A204.1 (cell line): Measurements from ENCODE around the gene EHMT1.
"Not testable (repeated sequence)": the region's sequence is repeated elsewhere in the genome, so short reads cannot be mapped to it uniquely, and the experiment has no call there.

Experiments
- FAIRE-seq: peaks from 2 replicates; lab custom pipeline; 2012; peaks lifted over from hg19 to GRCh38; lab: Jason Lieb, UNC

The EHMT1 gene

DNA sequence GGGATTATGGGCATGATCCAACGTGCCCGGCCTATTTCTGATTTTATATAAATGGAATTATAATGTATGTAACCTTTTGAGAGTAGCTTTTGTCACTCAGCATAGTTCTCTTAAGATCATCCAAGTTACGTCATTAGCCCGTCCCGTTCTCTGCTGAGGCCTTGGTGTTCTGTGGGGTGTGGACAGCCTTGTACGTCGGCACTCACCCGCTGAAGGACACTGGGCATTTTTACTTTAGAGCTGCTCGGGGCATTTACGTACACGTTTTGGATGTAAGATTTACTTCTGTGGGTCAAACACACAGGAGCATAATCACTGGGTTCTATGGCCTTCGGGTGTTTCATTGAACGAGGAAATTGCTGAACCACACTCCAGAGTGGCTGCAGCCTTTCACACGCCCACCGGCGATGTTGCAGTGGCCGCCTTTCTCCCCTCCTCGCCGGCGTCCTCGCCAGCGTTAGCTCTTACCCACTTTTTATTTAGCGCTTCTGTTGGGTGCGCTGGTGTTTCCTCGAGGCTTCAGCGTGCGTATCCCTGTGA lies 101.8 kb downstream of the EHMT1 start:
- no peak for FAIRE-seq

DNA sequence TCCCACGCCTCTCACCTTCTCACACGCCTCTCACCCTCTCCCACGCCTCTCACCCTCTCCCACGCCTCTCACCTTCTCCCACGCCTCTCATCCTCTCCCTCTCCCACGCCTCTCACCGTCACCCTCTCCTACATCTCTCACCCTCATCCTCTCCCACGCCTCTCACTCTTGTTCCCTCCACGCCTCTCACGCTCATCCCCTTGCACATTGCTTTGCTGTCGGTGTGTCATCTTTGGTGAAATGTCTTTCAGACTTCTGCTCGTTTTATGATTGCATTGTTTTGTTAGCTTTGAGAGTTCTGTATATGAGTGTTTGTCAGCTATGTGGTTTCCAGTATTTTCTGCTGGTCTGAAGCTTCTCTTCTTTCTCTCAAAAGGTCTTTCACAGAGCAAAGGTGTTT lies 102.7 kb downstream of the EHMT1 start:
- no peak for FAIRE-seq

DNA sequence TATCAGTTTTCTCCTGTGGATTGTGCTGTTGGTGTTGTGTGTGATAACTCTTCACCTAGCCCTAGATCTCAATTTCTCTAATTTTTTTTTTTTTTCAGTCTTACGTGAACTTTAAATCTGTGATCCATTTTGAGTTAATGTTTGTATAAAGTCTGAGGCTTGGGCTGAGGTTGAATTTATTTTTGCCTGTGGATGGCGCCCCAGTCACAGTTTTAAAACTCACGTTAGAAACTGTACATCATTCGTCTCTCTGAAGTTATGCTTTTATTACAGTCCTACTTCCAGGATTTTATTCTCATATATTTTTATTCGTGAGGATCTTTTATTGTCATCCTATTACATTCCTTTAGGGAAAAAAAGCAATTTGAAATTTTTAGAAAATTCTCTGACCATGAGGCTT lies 103.1 kb downstream of the EHMT1 start:
- FAIRE-seq = no peak

DNA sequence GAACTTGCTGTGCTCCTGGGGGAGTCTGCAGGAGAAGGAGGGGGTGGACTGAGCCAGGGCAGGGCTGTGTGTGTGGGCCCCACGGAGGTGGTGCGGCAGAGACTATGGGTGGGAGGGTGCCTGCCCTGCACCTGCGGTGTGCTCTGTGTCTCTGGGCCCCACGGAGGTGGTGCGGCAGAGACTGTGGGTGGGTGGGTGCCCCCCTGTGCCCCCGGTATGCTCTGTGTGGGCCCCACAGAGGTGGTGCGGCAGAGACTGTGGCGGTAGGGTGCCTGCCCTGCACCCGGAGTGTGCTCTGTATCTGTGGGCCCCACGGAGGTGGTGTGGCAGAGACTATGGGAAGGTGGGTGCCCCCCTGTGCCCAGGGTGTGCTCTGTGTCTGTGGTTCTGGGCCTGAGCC lies 103.7 kb downstream of the EHMT1 start:
- no peak for FAIRE-seq

DNA sequence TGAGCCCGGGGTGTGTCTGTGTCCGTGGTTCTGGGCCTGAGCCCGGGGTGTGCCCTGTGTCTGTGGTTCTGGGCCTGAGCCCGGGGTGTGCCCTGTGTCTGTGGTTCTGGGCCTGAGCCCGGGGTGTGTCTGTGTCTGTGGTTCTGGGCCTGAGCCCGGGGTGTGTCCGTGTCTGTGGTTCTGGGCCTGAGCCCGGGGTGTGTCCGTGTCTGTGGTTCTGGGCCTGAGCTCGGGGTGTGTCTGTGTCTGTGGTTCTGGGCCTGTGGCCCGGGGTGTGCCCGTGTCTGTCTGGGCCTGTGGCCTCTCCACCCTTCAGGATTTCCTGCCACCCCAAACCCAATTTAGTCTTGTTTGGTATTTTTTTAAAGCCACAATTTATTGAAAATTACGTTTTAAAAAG lies 104.6 kb downstream of the EHMT1 start:
- not testable (repeated sequence) for FAIRE-seq

DNA sequence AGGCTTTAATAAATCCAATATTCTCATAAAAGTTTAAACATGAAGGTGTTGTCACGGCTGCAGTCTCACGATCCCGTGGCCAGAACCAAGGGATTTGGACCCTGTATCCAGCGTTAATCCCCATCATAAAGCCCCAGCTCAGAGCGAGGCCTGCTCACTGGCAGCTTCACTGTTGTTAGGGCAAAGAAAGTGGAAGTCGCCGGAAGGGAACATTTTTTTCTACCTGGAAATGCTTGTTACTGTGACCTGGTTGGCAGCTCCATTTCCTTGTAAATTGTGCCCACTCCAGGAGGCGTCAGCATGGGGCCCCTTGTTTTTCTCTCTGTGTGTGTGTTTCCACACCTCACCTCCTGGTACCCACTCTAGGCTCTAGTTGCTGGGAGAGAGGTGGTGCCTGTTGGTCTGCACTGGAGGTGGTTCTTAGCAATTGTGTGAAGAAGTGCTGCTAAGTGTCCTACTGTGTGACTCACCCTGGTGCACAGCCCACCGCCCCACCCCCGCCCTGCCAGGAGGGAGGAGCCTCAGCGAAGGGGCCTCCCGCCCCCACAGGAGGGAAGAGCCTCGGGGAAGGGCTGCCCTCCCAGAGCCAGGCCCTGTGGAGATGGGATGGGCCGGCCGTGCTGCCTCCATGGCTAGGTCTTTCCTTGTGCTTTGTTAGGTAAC lies 105.1 kb downstream of the EHMT1 start:
- no peak for FAIRE-seq

DNA sequence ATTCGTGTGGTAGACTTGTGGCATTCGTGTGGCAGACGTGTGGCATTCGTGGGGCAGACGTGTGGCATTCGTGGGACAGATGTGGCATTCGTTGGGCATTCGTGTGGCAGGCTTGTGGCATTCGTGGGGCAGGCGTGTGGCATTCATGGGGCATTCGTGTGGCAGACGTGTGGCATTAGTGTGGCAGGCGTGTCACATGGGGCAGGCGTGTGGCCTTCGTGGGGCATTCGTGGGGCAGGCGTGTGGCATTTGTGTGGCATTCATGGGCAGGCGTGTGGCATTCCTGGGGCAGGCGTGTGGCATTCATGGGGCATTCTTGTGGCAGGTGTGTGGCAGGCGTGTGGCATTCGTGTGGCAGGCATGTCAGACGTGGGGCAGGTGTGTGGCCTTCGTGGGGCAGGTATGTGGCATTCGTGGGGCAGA lies 106.0 kb downstream of the EHMT1 start:
- FAIRE-seq = no peak

DNA sequence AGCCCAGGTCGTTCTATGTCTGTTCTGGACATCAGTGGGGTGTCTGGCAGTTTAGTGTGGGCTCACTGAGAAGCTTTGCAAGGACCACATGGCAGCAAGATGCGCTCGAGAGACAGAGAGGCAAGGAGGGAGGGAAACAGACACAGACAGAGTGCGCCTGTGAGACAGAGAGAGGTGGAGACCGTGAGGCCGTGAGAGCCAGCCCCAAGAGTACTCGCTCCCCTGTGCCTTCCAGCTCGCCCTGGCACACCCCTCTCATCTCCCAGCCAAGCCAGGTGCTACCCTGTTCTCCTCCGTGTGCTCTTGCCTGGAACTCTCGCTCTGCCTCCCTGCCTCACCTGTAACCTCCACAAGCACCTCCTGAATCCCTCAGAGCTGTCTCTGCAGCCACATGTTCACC lies 106.8 kb downstream of the EHMT1 start:
- FAIRE-seq = no peak

DNA sequence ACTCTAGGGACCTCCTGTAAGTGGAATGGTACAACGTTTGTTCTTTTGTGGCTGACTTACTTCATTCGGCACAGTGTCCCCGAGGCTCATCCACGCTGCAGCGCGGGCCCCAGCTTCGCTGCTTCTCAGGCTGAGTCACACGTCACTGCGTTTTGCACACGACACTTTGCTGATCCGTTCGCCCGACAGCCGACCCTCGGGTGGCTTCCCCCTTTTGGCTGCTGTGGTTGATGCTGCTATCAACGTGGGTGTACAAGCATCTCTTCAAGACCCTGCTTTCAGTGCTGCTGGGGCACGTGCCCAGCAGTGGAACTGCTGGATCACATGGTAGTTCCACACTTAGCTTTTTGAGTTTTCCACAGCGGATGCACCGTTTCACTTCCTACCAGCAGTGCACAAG lies 107.5 kb downstream of the EHMT1 start:
- not testable (repeated sequence) for FAIRE-seq

DNA sequence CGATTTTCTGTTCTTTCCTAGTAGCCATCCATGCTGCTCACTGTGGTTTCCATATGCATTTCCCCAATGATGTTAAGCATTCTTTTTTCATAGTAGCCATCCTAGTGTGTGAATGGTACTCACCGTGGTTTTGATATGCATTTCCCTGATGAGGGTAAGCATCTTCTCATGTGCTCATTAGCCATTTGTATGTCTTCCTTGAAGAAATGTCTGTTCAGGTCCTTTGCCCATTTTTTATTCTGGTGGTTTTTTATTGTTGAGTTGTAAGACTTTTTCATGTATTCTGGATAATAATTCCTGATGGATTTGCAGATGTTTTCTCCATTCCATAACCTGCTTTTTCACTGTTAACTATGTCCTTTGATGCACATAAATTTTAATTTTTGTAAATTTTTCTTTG lies 108.0 kb downstream of the EHMT1 start:
- no peak for FAIRE-seq

DNA sequence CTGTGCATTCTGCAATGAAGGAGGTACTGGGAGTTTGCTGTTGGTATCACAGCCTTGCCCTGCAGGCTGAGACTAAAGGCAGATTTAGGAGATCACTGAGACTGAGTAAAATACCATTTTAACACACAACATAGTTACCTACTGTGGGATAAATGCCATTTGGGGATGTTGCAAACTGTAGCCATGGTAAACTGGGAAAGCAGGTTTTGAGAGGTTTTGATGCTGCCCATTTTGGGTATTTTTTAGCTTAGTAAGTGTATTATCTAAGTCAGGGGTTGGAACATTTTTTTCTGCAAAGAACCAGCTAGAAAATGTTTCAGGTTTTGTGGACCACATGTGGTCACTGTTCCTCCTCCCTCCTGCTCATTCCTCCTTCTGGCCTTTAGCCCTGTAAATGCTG lies 108.9 kb downstream of the EHMT1 start:
- no peak for FAIRE-seq

DNA sequence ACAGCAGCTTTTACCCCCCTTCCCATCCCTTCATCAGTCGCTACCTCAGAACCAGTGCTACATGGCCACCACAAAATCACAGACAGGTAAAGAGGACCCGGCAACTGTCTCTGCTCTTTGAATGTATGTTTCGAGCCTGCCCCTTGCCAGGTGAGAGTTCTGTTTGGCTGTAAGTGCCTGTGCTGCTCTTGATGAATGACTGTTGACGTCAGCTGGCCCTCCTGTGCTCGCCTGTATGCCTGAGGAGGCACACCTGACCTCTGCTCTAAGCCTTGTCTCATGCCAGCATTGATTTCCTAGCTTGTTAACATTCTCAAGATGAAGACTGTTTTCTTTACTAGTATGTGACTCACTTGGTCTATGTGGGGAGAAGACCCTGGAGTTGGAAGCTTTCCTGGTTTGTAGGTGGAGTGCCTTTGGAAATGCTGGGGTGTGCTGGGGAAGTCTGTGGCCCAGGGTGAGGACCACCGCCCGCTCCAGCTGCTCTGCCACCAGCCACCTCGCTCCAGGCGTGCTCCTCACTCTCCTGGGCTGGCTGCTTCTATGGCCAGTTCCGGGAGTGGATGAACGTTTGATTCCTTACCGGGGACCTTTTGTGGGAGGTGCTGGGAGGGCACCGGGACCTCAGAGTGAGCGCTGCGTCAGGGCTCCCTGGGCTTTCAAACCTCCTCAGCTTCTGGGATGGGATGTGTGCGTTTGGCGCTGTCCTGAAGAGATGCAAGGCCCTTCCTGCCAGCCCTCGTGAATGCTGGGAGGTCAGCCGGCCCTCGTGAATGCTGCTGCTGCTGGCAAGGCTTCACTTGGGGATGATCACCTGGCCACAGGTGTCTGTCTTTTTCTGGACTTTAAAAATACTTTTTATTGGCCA lies 109.9 kb downstream of the EHMT1 start:
- no peak for FAIRE-seq

DNA sequence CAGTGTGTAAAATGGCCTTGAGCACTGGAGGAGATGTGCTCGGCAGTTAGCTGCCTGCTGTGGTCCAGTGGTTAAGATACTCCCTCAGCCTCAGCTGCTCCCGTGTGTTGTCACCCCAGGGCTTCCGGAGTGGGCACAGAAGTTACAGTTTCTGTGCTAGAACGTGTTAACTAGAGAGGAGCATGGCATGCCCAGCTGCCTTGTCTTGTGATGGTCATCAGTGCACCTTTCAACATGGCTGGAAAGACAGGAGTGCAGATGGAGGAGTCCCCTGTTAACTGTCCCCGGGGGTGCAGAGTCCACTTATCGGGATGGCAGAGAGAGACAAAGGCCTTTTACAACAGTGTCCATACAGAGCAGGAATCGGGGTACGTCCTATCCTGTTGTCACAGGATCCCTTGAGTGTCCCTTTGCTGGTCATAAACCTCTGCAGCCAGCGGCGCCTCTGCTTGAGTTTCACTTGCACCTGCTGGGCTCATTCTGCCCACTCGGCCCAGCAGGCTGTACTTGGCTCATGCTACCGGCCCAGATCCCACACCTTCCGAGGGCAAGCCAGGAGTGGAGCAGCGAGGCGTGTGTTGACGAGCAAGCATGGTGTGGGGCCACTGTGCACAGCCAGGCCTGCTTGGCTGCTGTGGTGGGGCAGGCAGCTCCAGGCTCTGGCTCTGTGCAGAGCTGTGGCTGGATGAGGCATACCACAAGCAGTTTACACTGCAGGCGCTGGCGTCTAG lies 112.6 kb downstream of the EHMT1 start:
- FAIRE-seq = no peak

DNA sequence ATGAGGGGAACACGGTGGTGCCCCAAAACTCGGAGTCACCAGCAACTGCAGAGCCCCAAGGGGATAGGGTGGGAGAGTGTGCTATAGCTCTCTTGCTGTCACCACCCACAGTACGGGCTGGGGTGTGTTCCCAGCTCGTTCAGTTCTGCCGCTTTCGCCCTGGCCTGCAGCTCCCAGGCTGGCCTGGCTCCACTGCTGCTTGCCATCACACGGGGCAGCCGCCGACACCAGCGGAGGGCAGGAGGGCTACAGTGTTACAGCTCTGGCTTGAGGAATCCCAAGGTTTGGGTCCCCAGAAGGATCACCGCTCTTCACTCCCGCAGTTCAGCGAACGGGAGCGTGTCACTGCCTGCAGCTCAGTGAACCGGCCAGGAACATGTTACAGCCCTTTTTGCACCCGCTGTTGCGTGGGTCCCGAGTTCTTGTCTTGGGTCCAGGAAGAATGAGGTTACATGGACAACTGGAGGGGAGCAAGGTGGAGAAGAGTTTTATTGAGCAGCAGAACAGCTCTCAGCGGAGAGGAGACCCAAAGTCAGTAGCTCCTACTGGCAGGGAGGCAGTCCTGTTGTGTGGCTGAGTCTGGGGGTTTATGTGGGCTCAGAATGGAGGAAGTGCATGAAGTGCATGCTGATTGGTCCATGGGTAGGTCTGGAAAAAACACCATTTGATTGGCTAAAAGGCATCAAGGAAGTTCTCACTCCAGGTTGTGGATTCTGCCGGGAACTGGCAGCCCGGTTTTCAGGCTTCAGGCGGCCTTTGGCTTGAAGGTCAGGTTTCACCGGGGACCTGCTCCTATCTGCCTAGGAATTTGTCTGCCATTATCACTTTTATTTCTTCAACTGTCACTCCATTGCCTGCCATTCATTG lies 113.4 kb downstream of the EHMT1 start:
- no peak for FAIRE-seq

DNA sequence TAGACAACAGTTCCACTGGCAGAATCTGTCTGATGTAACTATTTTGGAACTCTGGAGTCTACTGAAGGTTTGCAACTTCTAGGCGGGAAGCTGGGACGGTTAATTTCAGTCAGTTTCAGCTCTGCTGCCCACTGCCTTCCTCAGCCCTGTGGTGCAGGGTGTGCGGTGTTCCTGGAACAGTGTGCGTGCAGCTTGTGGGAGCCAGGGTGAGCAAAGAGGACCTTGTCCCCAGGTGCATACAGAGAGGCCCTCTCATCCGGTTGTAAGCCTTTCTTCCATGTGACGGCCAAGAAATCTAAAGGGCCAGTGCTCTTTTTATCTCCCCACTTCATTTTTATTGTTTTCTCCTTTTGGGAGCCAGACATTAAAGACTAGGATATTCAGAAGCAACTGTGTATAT lies 114.6 kb downstream of the EHMT1 start:
- no peak for FAIRE-seq

DNA sequence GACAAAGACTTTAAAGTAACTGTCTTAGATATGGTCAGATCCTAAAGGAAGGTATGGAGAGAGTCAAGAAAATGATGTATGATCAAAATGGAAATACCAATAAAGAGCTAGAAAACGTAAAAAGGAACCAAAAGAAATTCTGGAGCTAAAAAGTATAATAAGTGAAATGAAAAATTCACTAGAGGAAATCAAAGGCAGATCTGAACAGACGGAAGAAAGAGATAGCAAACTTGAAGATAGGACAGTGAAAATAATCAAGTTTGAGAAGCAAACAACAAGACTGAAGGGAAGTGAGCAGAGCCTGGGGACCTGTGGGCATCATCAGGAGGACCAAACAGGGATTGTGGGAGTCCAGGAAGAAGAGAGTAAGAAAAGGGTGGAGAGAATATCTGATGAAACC lies 115.4 kb downstream of the EHMT1 start:
- FAIRE-seq = no peak

DNA sequence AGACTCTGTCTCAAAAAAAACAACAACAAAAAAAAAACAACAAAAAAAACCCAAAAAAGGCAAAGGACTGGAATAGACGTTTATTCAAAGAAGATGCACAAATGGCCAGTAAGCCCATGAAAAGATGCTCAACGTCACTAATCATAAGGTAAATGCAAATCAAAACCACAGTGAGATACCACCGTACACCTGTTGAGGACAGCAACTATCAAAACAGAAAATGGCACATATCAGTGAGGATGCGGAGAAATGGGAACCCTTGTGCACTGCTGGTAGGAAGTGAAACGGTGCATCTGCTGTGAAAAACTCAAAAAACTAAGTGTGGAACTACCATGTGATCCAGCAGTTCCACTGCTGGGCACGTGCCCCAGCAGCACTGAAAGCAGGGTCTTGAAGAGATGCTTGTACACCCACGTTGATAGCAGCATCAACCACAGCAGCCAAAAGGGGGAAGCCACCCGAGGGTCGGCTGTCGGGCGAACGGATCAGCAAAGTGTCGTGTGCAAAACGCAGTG lies 119.4 kb downstream of the EHMT1 start:
- FAIRE-seq = not testable (repeated sequence)

DNA sequence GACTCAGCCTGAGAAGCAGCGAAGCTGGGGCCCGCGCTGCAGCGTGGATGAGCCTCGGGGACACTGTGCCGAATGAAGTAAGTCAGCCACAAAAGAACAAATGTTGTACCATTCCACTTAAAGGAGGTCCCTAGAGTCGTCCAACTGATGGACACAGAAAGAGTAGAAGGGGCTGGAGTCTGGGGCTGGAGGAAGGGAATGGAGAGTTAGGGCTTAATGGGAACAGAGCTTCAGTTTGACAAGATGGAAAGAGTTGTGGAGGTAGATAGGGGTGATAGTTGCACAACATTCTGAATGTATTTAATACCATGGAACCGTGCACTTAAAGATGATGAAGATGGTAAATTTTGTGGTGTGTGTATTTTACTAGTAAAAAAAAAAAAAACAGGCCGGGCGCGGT lies 119.9 kb downstream of the EHMT1 start:
- no peak for FAIRE-seq

DNA sequence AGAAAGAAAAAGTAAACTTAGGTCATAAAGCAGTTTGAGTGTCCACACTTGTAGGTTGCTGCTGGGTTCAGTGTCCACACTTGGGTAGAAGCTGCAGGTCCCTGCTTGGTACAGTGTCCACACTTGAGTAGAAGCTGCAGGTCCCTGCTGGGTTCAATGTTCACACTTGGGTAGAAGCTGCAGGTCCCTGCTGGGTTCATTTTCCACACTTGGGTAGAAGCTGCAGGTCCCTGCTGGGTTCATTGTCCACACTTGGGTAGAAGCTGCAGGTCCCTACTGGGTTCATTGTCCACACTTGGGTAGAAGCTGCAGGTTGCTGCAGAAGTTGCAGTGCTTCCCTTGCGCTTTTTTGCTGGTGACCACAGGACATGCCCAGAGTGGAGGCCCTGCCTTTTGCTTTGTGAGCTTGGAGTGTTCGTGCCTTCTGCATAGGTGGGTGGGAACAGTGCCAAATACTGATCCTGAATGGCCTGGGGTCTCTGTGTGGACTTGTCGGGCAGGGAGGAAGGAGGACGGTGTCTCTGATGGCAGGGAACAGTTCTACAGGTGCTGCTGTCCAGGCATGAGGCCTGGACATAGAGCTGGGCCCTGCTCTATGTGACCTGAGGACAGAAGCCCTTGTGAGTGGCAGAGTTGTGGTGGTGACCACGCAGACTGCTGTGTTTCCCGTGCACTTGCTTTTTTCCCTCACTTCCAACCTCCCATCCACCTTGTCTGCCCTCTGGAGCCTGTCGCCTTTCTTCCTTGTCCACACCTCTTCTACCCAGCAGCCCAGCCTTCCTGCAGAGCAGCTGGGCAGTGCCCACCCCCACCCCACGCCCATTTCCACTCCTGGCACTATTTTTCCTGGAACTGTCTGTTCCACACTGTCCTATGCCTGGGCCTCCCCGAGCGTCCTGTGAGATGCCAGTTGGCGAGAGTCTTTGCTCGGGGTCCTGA lies 120.8 kb downstream of the EHMT1 start:
- no peak for FAIRE-seq

DNA sequence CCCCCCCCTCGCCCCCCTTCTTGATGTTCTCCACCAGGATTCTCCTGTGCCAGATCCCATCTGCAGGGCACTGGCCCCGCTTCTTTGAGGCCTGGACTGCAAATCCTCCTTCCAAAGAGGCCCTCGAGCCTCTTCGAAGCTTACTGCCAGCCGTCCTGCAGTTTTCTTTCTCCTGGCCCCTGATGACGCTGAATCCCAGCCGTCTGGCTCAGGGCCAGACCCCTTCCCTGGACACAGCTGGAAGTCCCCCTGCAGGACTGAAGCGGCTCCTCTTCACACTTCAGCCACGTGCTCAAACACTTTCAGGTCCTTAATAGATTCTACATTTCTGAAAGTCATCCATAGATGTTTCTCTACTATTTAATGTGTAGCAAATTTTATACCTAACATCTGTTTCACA lies 121.5 kb downstream of the EHMT1 start:
- FAIRE-seq = no peak

DNA sequence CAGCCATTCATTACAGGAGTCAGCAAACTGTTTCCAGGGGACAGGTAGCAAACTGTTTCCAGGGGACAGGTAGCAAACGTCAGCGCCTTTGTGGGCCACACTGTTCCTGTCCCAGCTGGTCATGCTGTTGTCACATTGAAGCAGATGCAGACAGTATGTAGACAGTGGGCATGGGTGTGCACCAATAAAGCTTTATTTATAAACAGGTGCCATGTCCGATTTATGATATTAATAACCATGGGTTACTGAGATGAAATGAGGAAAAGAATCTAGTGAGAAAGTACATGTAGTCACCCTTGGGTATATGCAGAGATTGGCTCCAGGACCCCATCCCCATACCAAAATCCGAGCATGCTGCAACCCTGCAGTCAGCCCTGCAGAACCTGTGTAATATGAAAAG lies 122.5 kb downstream of the EHMT1 start:
- no peak for FAIRE-seq
